ENCODE measurements around the gene ADARB2. TPM values are rescaled to one million over a fixed set of nuclear protein-coding genes. Genes with fewer than 3 reads are reported as not detected.

Gene ADARB2
- total RNA-seq, 3 donors from 2014 or later, result 0.03 to 0.05 TPM; not detected in 1

- DNase-seq (no peak), ATAC-seq (no peak)
- H3K9me3 Mint-ChIP-seq, result no peaks in the 10 kb centered on the region
- H3K27me3 Mint-ChIP-seq (ENCODE audit: low read depth), result peaks cover 21% of the 10 kb centered on the region
- no peaks in the 10 kb centered on the region for H3K36me3 Mint-ChIP-seq (ENCODE audit: insufficient read depth)
- H3K4me3 Mint-ChIP-seq, result no peak overlapping the region
- H3K4me1 Mint-ChIP-seq (ENCODE audit: low read depth), result no peaks in the 10 kb centered on the region
Observed at GRCh38 chr10:1560535-1561192, 176.7 kb downstream of the ADARB2 start.

GRCh38 chr10:1559761-1560160 lies 177.6 kb downstream of the ADARB2 start:
- ATAC-seq (no peak), DNase-seq (no peak)
- no peak overlapping the region for H3K4me3 Mint-ChIP-seq
- H3K4me1 Mint-ChIP-seq (ENCODE audit: low read depth), result no peaks in the 10 kb centered on the region
- H3K27me3 Mint-ChIP-seq (ENCODE audit: low read depth), result peaks cover 21% of the 10 kb centered on the region
- H3K36me3 Mint-ChIP-seq (ENCODE audit: insufficient read depth), result no peaks in the 10 kb centered on the region
- H3K9me3 Mint-ChIP-seq, result no peaks in the 10 kb centered on the region

- Mint-ChIP-seq H3K27me3 (ENCODE audit: low read depth) (peaks cover 21% of the 10 kb centered on the region), H3K9me3 (no peaks in the 10 kb centered on the region), H3K4me3 (no peak overlapping the region), H3K36me3 (ENCODE audit: insufficient read depth) (no peaks in the 10 kb centered on the region), H3K4me1 (ENCODE audit: low read depth) (no peaks in the 10 kb centered on the region)
- no peak for ATAC-seq
- DNase-seq, result no peak
Observed at GRCh38 chr10:1559311-1559710, 178.0 kb downstream of the ADARB2 start.

- Mint-ChIP-seq H3K9me3 (no peaks in the 10 kb centered on the region), H3K27me3 (ENCODE audit: low read depth) (peaks cover 21% of the 10 kb centered on the region), H3K4me3 (no peak overlapping the region), H3K4me1 (ENCODE audit: low read depth) (no peaks in the 10 kb centered on the region), H3K36me3 (ENCODE audit: insufficient read depth) (no peaks in the 10 kb centered on the region)
- DNase-seq (no peak), ATAC-seq (no peak)
Observed at GRCh38 chr10:1558906-1559305, 178.4 kb downstream of the ADARB2 start.

GRCh38 chr10:1557081-1557480 lies 180.2 kb downstream of the ADARB2 start:
- no peaks in the 10 kb centered on the region for H3K4me1 Mint-ChIP-seq (ENCODE audit: low read depth)
- ATAC-seq (no peak), DNase-seq (no peak)
- no peak overlapping the region for H3K4me3 Mint-ChIP-seq
- no peaks in the 10 kb centered on the region for H3K36me3 Mint-ChIP-seq (ENCODE audit: insufficient read depth)
- H3K9me3 Mint-ChIP-seq, result no peaks in the 10 kb centered on the region
- H3K27me3 Mint-ChIP-seq (ENCODE audit: low read depth), result peaks cover 21% of the 10 kb centered on the region

GRCh38 chr10:1556496-1556895 lies 180.8 kb downstream of the ADARB2 start:
- DNase-seq, result no peak
- Mint-ChIP-seq H3K4me3 (no peak overlapping the region), H3K27me3 (ENCODE audit: low read depth) (peaks cover 21% of the 10 kb centered on the region), H3K36me3 (ENCODE audit: insufficient read depth) (no peaks in the 10 kb centered on the region), H3K4me1 (ENCODE audit: low read depth) (no peaks in the 10 kb centered on the region), H3K9me3 (no peaks in the 10 kb centered on the region)
- no peak for ATAC-seq

- no peak for DNase-seq
- H3K9me3 Mint-ChIP-seq, result no peaks in the 10 kb centered on the region
- peaks cover 14% of the 10 kb centered on the region for H3K27me3 Mint-ChIP-seq (ENCODE audit: low read depth)
- H3K4me3 Mint-ChIP-seq, result no peak overlapping the region
- no peak for ATAC-seq
- H3K36me3 Mint-ChIP-seq (ENCODE audit: insufficient read depth), result no peaks in the 10 kb centered on the region
- peaks cover 4% of the 10 kb centered on the region for H3K4me1 Mint-ChIP-seq (ENCODE audit: low read depth)
Observed at GRCh38 chr10:1553951-1554350, 183.4 kb downstream of the ADARB2 start.

- ATAC-seq, result no peak
Observed at GRCh38 chr10:1552881-1553670, 184.2 kb downstream of the ADARB2 start.

GRCh38 chr10:1552406-1552805 lies 184.9 kb downstream of the ADARB2 start:
- Mint-ChIP-seq H3K9me3 (no peaks in the 10 kb centered on the region), H3K4me1 (ENCODE audit: low read depth) (peaks cover 4% of the 10 kb centered on the region)

More at GRCh38 chr10:1552881-1553670, 184.2 kb downstream of the ADARB2 start:
- DNase-seq, result no peak
- H3K4me1 Mint-ChIP-seq (ENCODE audit: low read depth), result peaks cover 4% of the 10 kb centered on the region
- no peak overlapping the region for H3K4me3 Mint-ChIP-seq
- no peaks in the 10 kb centered on the region for H3K9me3 Mint-ChIP-seq
- peaks cover 9% of the 10 kb centered on the region for H3K27me3 Mint-ChIP-seq (ENCODE audit: low read depth)
- no peaks in the 10 kb centered on the region for H3K36me3 Mint-ChIP-seq (ENCODE audit: insufficient read depth)

GRCh38 chr10:1551636-1552338 lies 185.5 kb downstream of the ADARB2 start:
- ATAC-seq (no peak), DNase-seq (no peak)
- no peak overlapping the region for H3K4me3 Mint-ChIP-seq
- H3K27me3 Mint-ChIP-seq (ENCODE audit: low read depth), result peaks cover under 1% of the 10 kb centered on the region
- no peaks in the 10 kb centered on the region for H3K36me3 Mint-ChIP-seq (ENCODE audit: insufficient read depth)
- H3K4me1 Mint-ChIP-seq (ENCODE audit: low read depth), result peaks cover 4% of the 10 kb centered on the region
- no peaks in the 10 kb centered on the region for H3K9me3 Mint-ChIP-seq

More at GRCh38 chr10:1552406-1552805, 184.9 kb downstream of the ADARB2 start:
- Mint-ChIP-seq H3K36me3 (ENCODE audit: insufficient read depth) (no peaks in the 10 kb centered on the region), H3K4me3 (no peak overlapping the region), H3K27me3 (ENCODE audit: low read depth) (peaks cover 6% of the 10 kb centered on the region)
- DNase-seq (no peak), ATAC-seq (no peak)

- Mint-ChIP-seq H3K4me1 (ENCODE audit: low read depth) (peaks cover 4% of the 10 kb centered on the region), H3K36me3 (ENCODE audit: insufficient read depth) (no peaks in the 10 kb centered on the region), H3K4me3 (no peak overlapping the region), H3K27me3 (ENCODE audit: low read depth) (no peaks in the 10 kb centered on the region), H3K9me3 (no peaks in the 10 kb centered on the region)
- no peak for DNase-seq
- no peak for ATAC-seq
Observed at GRCh38 chr10:1550616-1551015, 186.7 kb downstream of the ADARB2 start.

- no peaks in the 10 kb centered on the region for H3K36me3 Mint-ChIP-seq (ENCODE audit: insufficient read depth)
- DNase-seq, result no peak
- H3K4me1 Mint-ChIP-seq (ENCODE audit: low read depth), result peaks cover 4% of the 10 kb centered on the region
- H3K4me3 Mint-ChIP-seq, result no peak overlapping the region
- H3K9me3 Mint-ChIP-seq, result no peaks in the 10 kb centered on the region
- no peak for ATAC-seq
- no peaks in the 10 kb centered on the region for H3K27me3 Mint-ChIP-seq (ENCODE audit: low read depth)
Observed at GRCh38 chr10:1550291-1550595, 187.1 kb downstream of the ADARB2 start.

GRCh38 chr10:1549591-1550290 lies 187.6 kb downstream of the ADARB2 start:
- DNase-seq (no peak), ATAC-seq (no peak)
- H3K4me1 Mint-ChIP-seq (ENCODE audit: low read depth), result peaks cover 4% of the 10 kb centered on the region
- H3K36me3 Mint-ChIP-seq (ENCODE audit: insufficient read depth), result no peaks in the 10 kb centered on the region
- H3K27me3 Mint-ChIP-seq (ENCODE audit: low read depth), result no peaks in the 10 kb centered on the region
- no peaks in the 10 kb centered on the region for H3K9me3 Mint-ChIP-seq
- H3K4me3 Mint-ChIP-seq, result no peak overlapping the region

GRCh38 chr10:1548596-1548995 lies 188.7 kb downstream of the ADARB2 start:
- H3K27me3 Mint-ChIP-seq (ENCODE audit: low read depth), result no peaks in the 10 kb centered on the region
- ATAC-seq (no peak), DNase-seq (no peak)
- H3K4me1 Mint-ChIP-seq (ENCODE audit: low read depth), result peaks cover 4% of the 10 kb centered on the region
- no peaks in the 10 kb centered on the region for H3K9me3 Mint-ChIP-seq
- H3K36me3 Mint-ChIP-seq (ENCODE audit: insufficient read depth), result no peaks in the 10 kb centered on the region
- no peak overlapping the region for H3K4me3 Mint-ChIP-seq
